ENCODE measurements around the gene PHLDB2. TPM values are rescaled to one million over a fixed set of nuclear protein-coding genes. Genes with fewer than 3 reads are reported as not detected.

PHLDB2 gene
- polyA plus RNA-seq, 1 donor (not counting 4 experiments of a cell fraction or from before 2014, with no cell fraction given), result 150 TPM

- no peak overlapping the region for H3K9ac ChIP-seq (ENCODE audit: control insufficient read depth, extremely low read depth, insufficient read depth, low read length)
- no peak overlapping the region for H2AFZ ChIP-seq (ENCODE audit: control insufficient read depth, low read length)
- no peaks in the 10 kb centered on the region for H3K27me3 ChIP-seq (ENCODE audit: control insufficient read depth, extremely low read depth, insufficient read depth, low read length)
- no peak overlapping the region for H3K4me2 ChIP-seq (ENCODE audit: control insufficient read depth, extremely low read depth, insufficient read depth, low read depth, low read length)
- H4K20me1 ChIP-seq (ENCODE audit: control insufficient read depth, extremely low read depth, insufficient read depth, low read length), result no peaks in the 10 kb centered on the region
- FAIRE-seq, result no peak
- no peak for TF ChIP-seq CTCF (optimal IDR thresholded peaks at IDR 0.05 in 1 of 3, IDR thresholded peaks at IDR 0.05 in 1 of 3, conservative IDR thresholded peaks at IDR 0.05 in 1 of 3; ENCODE audit: extremely low read depth in 1 of 3, insufficient read depth in 2 of 3, low read length in 3 of 3)
- TF ChIP-seq EZH2 (IDR thresholded peaks at IDR 0.05; ENCODE audit: low read length), result no peak
- dilution Hi-C loops (cut with MboI; ENCODE audit: extremely low pct_ligation_motif_present, low sequenced_read_pairs), result no loop called here
- DNase-seq (ENCODE audit: low read depth, low spot score), result no peak
- no peaks in the 10 kb centered on the region for H3K4me1 ChIP-seq (ENCODE audit: control insufficient read depth, extremely low read depth, insufficient read depth, low read length)
- H3K36me3 ChIP-seq (ENCODE audit: control insufficient read depth in 2 of 2, extremely low read depth in 1 of 2, insufficient read depth in 2 of 2, low read length in 2 of 2), result peaks cover 29 to 50% of the 10 kb centered on the region in 2 experiments
- H3K9me3 ChIP-seq (ENCODE audit: control insufficient read depth, low read depth, low read length), result no peaks in the 10 kb centered on the region
- no peaks in the 10 kb centered on the region for H3K79me2 ChIP-seq (ENCODE audit: control insufficient read depth, insufficient read depth, low read length)
- H3K27ac ChIP-seq (ENCODE audit: control insufficient read depth, insufficient read depth, low read length), result no peak overlapping the region
- no peaks in the 10 kb centered on the region for H3K9me1 ChIP-seq (ENCODE audit: control insufficient read depth, extremely low read depth, insufficient read depth, low read length)
- H3K4me3 ChIP-seq (ENCODE audit: control insufficient read depth in 2 of 3, extremely low read depth in 1 of 3, insufficient read depth in 2 of 3, low read depth in 1 of 3, low read length in 3 of 3), result no peak overlapping the region
Measured at GRCh38 chr3:111954228-111954990, 95.3 kb downstream of the PHLDB2 start.

GRCh38 chr3:111955876-111956275 lies 96.8 kb downstream of the PHLDB2 start:
- TF ChIP-seq EZH2 (IDR thresholded peaks at IDR 0.05; ENCODE audit: low read length), result no peak
- TF ChIP-seq CTCF (optimal IDR thresholded peaks at IDR 0.05 in 1 of 3, IDR thresholded peaks at IDR 0.05 in 1 of 3, conservative IDR thresholded peaks at IDR 0.05 in 1 of 3; ENCODE audit: extremely low read depth in 1 of 3, insufficient read depth in 2 of 3, low read length in 3 of 3), result no peak
- H4K20me1 ChIP-seq (ENCODE audit: control insufficient read depth, extremely low read depth, insufficient read depth, low read length), result no peaks in the 10 kb centered on the region
- H3K27ac ChIP-seq (ENCODE audit: control insufficient read depth, insufficient read depth, low read length), result no peak overlapping the region
- no peaks in the 10 kb centered on the region for H3K4me1 ChIP-seq (ENCODE audit: control insufficient read depth, extremely low read depth, insufficient read depth, low read length)
- dilution Hi-C loops (cut with MboI; ENCODE audit: extremely low pct_ligation_motif_present, low sequenced_read_pairs), result no loop called here
- peaks cover 28 to 50% of the 10 kb centered on the region in 2 experiments for H3K36me3 ChIP-seq (ENCODE audit: control insufficient read depth in 2 of 2, extremely low read depth in 1 of 2, insufficient read depth in 2 of 2, low read length in 2 of 2)
- H3K9ac ChIP-seq (ENCODE audit: control insufficient read depth, extremely low read depth, insufficient read depth, low read length), result no peak overlapping the region
- H3K27me3 ChIP-seq (ENCODE audit: control insufficient read depth, extremely low read depth, insufficient read depth, low read length), result no peaks in the 10 kb centered on the region
- FAIRE-seq, result no peak
- H3K4me2 ChIP-seq (ENCODE audit: control insufficient read depth, extremely low read depth, insufficient read depth, low read depth, low read length), result no peak overlapping the region
- H3K4me3 ChIP-seq (ENCODE audit: control insufficient read depth in 2 of 3, extremely low read depth in 1 of 3, insufficient read depth in 2 of 3, low read depth in 1 of 3, low read length in 3 of 3), result no peak overlapping the region
- no peaks in the 10 kb centered on the region for H3K79me2 ChIP-seq (ENCODE audit: control insufficient read depth, insufficient read depth, low read length)
- H3K9me1 ChIP-seq (ENCODE audit: control insufficient read depth, extremely low read depth, insufficient read depth, low read length), result no peaks in the 10 kb centered on the region
- no peaks in the 10 kb centered on the region for H3K9me3 ChIP-seq (ENCODE audit: control insufficient read depth, low read depth, low read length)
- H2AFZ ChIP-seq (ENCODE audit: control insufficient read depth, low read length), result no peak overlapping the region
- DNase-seq (ENCODE audit: low read depth, low spot score), result no peak

All from keratinocyte (primary cell).